Ovary (tissue), 9 donors: ENCODE measurements around the gene EPS8L2. TPM values are rescaled to one million over a fixed set of nuclear protein-coding genes. Genes with fewer than 3 reads are reported as not detected.

ENCODE experiments used
- DNase-seq, 5 donors: peaks; one replicate each; pipeline ENCODE4 v3.0.0-alpha.2; 2019 to 2020
- H3K27ac ChIP-seq, 2 donors: fragments of 200-600 bp; one replicate each; pipeline versions ENCODE4 v1.5.1 to v1.8.0; 2019 to 2022
- H3K27me3 ChIP-seq: fragments of 200-600 bp; one replicate; pipeline ENCODE4 v1.8.0; 2022
- H3K36me3 ChIP-seq: fragments of 200-600 bp; sonication (generic); one replicate; pipeline ENCODE4 v1.5.1; 2019
- H3K4me1 ChIP-seq: one replicate; pipeline ENCODE4 v1.8.1; 2013; ENCODE audit warnings: mild to moderate bottlenecking, moderate library complexity; ENCODE audit not compliant: insufficient read depth
- H3K4me3 ChIP-seq: fragments of 200-600 bp; sonication (generic); one replicate; pipeline ENCODE4 v1.5.1; 2017
- H3K9me3 ChIP-seq, 2 donors: fragments of 200-600 bp in 1 of 2; sonication (generic) in 1 of 2; one replicate each; pipeline versions ENCODE4 v1.5.1 to v1.8.1; 2013 to 2019; ENCODE audit warnings: mild to moderate bottlenecking in 1 of 2, moderate library complexity in 1 of 2
- CTCF ChIP-seq, 3 donors: fragments of 450-650 bp in 2 of 3; fragments of 200-600 bp in 1 of 3; IDR thresholded peaks; one replicate each; pipeline versions ENCODE4 v1.5.1 to v1.8.0; 2016 to 2022; ENCODE audit warnings: antibody characterized with exemption in 3 of 3, mild to moderate bottlenecking in 1 of 3
- EP300 ChIP-seq: sonication (generic); formaldehyde crosslinking; IDR thresholded peaks from one replicate; pipeline ENCODE4 v1.6.1; 2017; ENCODE audit warnings: antibody characterized with exemption
- POLR2A ChIP-seq: fragments of 450-650 bp; IDR thresholded peaks from one replicate; pipeline ENCODE4 v1.6.1; 2017; ENCODE audit warnings: antibody characterized with exemption, mild to moderate bottlenecking, moderate library complexity
- WGBS, 3 donors: extraction: QIAGEN DNeasy Blood & Tissue Kit in 1 of 3; methylation state at CpG; one replicate each; pipeline versions ENCODE4 v1.1.5 to v1.1.7; 2013 to 2017; 5-methylcytosine and 5-hydroxymethylcytosine counted together
- intact Hi-C, 4 donors: fragments of 100-400 bp; cut with DNase I; formaldehyde crosslinking; loops; one replicate each; pipeline versions ENCODE4 v1.11.0 to v1.15.1; 2022 to 2023
- polyA plus RNA-seq, 2 donors: library from polyadenylated mRNA; stranded (reverse); fragments of 200-250 nt in 1 of 2; fragments of 350-450 nt in 1 of 2; fragmentation: Illumina TruSeq in 1 of 2; extraction: RNeasy Lipid Tissue Mini Kit (QIAGEN cat#74804) in 1 of 2; gene quantifications; one replicate each; pipeline ENCODE4 v1.2.3, GENCODE V29; 2013 to 2014
- total RNA-seq, 7 donors: library from RNA; depleted of rRNA in 2 of 7; stranded (reverse); fragments of >200 nt in 2 of 7; fragmentation: NEBNext Ultra II Directional in 3 of 7; extraction: Animal tissue kit (Norgen Biotek cat#: 25700) in 3 of 7; gene quantifications; one replicate each; pipeline versions ENCODE4 v1.1.0 to v1.2.4, GENCODE V29; 2016 to 2023
- donor health status: DM: no; HTN: no; CAD: no; lungs with moderate emphysema.
- donor health status: DM: no; HTN: no; CAD: no.
- donor health status: Bipolar disorder and iron deficiency.
- donor health status: DM: yes; HTN: yes; CAD: no.
- donor health status: DM: no; HTN: no; CAD: no.
- donor health status: DM: yes; HTN: yes; CAD: no.

EPS8L2 gene
- total and polyA plus RNA-seq, 9 donors, result 5.9 to 57.9 (median 33.3) TPM

- WGBS, 3 donors, result 3 to 17% (median 12%) methylated on average over 35 to 53 of the region's 53 CpGs
- H3K9me3 ChIP-seq, result no peaks in the 10 kb centered on the region
- no peaks in the 10 kb centered on the region for H3K27me3 ChIP-seq
- peaks cover 6% of the 10 kb centered on the region for H3K4me1 ChIP-seq
- intact Hi-C loops, result loop anchor here in 2 of 4 donors (5.0 kb wide), 2 partner anchors 163 to 168 kb away; no protein-coding TSS in a partner anchor
- TF ChIP-seq CTCF (IDR thresholded peaks at IDR 0.05) (no peak), POLR2A (no peak), EP300 (no peak)
- H3K36me3 ChIP-seq, result no peaks in the 10 kb centered on the region
- no peak overlapping the region for H3K27ac ChIP-seq
- peak in 4 of 5 donors; percentile 54 to 65 (median 60) for DNase-seq
- no peak overlapping the region for H3K4me3 ChIP-seq
Measured at GRCh38 chr11:720642-721246, 14.7 kb downstream of the EPS8L2 start.

- H3K27ac ChIP-seq, result no peak overlapping the region
- TF ChIP-seq EP300, result no peak
- no peak for TF ChIP-seq POLR2A
- TF ChIP-seq CTCF (IDR thresholded peaks at IDR 0.05), result no peak
- H3K9me3 ChIP-seq, result no peaks in the 10 kb centered on the region
- WGBS, 3 donors, result 20 to 52% (median 40%) methylated on average over 28 of the region's 28 CpGs
- H3K27me3 ChIP-seq, result no peaks in the 10 kb centered on the region
- intact Hi-C loops, result loop anchor here in 2 of 4 donors (5.0 kb wide), 2 partner anchors 164 to 169 kb away; no protein-coding TSS in a partner anchor
- no peak for DNase-seq
- peaks cover 9% of the 10 kb centered on the region for H3K4me1 ChIP-seq
- no peaks in the 10 kb centered on the region for H3K36me3 ChIP-seq
- no peak overlapping the region for H3K4me3 ChIP-seq
Measured at GRCh38 chr11:721247-721740, 15.3 kb downstream of the EPS8L2 start.

- WGBS, 3 donors, result 27 to 70% (median 44%) methylated on average over 26 to 33 of the region's 33 CpGs
- Histone ChIP-seq H3K4me1 (peaks cover 12% of the 10 kb centered on the region), H3K36me3 (no peaks in the 10 kb centered on the region), H3K4me3 (no peak overlapping the region), H3K27me3 (no peaks in the 10 kb centered on the region), H3K27ac (no peak overlapping the region), H3K9me3 (no peaks in the 10 kb centered on the region)
- intact Hi-C loops, result loop anchor here in 2 of 4 donors (5.0 kb wide), 2 partner anchors 165 to 170 kb away; no protein-coding TSS in a partner anchor
- TF ChIP-seq CTCF (IDR thresholded peaks at IDR 0.05), result no peak
- no peak for TF ChIP-seq POLR2A
- no peak for TF ChIP-seq EP300
- DNase-seq, result no peak
Measured at GRCh38 chr11:721741-722345, 15.8 kb downstream of the EPS8L2 start.

- Histone ChIP-seq H3K4me3 (no peak overlapping the region), H3K27me3 (no peaks in the 10 kb centered on the region), H3K4me1 (peaks cover 15% of the 10 kb centered on the region), H3K27ac (no peak overlapping the region), H3K9me3 (no peaks in the 10 kb centered on the region), H3K36me3 (no peaks in the 10 kb centered on the region)
- 49 to 76% (median 59%) methylated on average over 20 of the region's 20 CpGs for WGBS, 3 donors
- no peak for TF ChIP-seq POLR2A
- no peak for TF ChIP-seq EP300
- intact Hi-C loops, result loop anchor here in 2 of 4 donors (5.0 kb wide), 2 partner anchors 165 to 170 kb away; no protein-coding TSS in a partner anchor
- DNase-seq, result no peak
Measured at GRCh38 chr11:722346-722811, 16.3 kb downstream of the EPS8L2 start.
